Left ventricle myocardium inferior (tissue), 1 donor: ENCODE measurements around the gene CCDC188. TPM values are rescaled to one million over a fixed set of nuclear protein-coding genes. Genes with fewer than 3 reads are reported as not detected.

Experiments
- DNase-seq: peaks from one replicate; pipeline ENCODE4 v3.0.0-alpha.2; 2020
- H3K27ac ChIP-seq: fragments of 200-600 bp; replicated peaks from 2 replicates; pipeline ENCODE4 v1.8.0; 2021
- H3K27me3 ChIP-seq: fragments of 200-600 bp; 2 replicates; pipeline ENCODE4 v1.8.0; 2021; ENCODE audit warnings: low read depth
- H3K36me3 ChIP-seq: fragments of 200-600 bp; 2 replicates; pipeline ENCODE4 v1.8.0; 2021
- H3K4me1 ChIP-seq: fragments of 200-600 bp; 2 replicates; pipeline ENCODE4 v1.8.0; 2021
- H3K4me3 ChIP-seq: fragments of 200-600 bp; 2 replicates; pipeline ENCODE4 v1.8.0; 2021; ENCODE audit warnings: mild to moderate bottlenecking, moderate library complexity
- H3K9me3 ChIP-seq: fragments of 200-600 bp; replicated peaks from 2 replicates; pipeline ENCODE4 v1.8.0; 2021
- CTCF ChIP-seq: fragments of 200-600 bp; IDR thresholded peaks from 2 replicates; pipeline ENCODE4 v1.8.0; 2021; ENCODE audit warnings: antibody characterized with exemption, mild to moderate bottlenecking, borderline replicate concordance
- intact Hi-C: fragments of 100-400 bp; cut with micrococcal nuclease; formaldehyde crosslinking; loops from one replicate; pipeline ENCODE4 v1.11.0; 2022
- total RNA-seq: library from RNA; stranded (reverse); fragmentation: NEBNext Ultra II Directional; extraction: Animal tissue kit (Norgen Biotek cat#: 25700); gene quantifications from one replicate; pipeline ENCODE4 v1.2.1, GENCODE V29; 2021
- donor health status: DM: no; HTN: yes; CAD: no; lungs with severe emphysema.

The CCDC188 gene
- total RNA-seq, 1 donor from 2014 or later = not detected

- TF ChIP-seq CTCF = no peak
- intact Hi-C loops = no loop called here
- Histone ChIP-seq H3K36me3 (peaks cover 97% of the 10 kb centered on the region), H3K27ac (no peak overlapping the region), H3K4me3 (no peak overlapping the region), H3K27me3 (no peaks in the 10 kb centered on the region), H3K9me3 (no peaks in the 10 kb centered on the region), H3K4me1 (peaks cover 12% of the 10 kb centered on the region)
- peak; percentile 13 for DNase-seq
Measured at GRCh38 chr22:20109411-20110358, 41.2 kb downstream of the CCDC188 start.

GRCh38 chr22:20108757-20109230 is 42.1 kb downstream of the CCDC188 start:
- Histone ChIP-seq H3K27ac (no peak overlapping the region), H3K9me3 (no peaks in the 10 kb centered on the region), H3K36me3 (peaks cover 95% of the 10 kb centered on the region), H3K4me1 (peaks cover 12% of the 10 kb centered on the region), H3K27me3 (no peaks in the 10 kb centered on the region), H3K4me3 (no peak overlapping the region)
- no peak for DNase-seq
- TF ChIP-seq CTCF = no peak
- intact Hi-C loops = no loop called here

- Histone ChIP-seq H3K9me3 (no peaks in the 10 kb centered on the region), H3K27ac (no peak overlapping the region), H3K4me1 (peaks cover 12% of the 10 kb centered on the region), H3K36me3 (peaks cover 96% of the 10 kb centered on the region), H3K27me3 (no peaks in the 10 kb centered on the region), H3K4me3 (no peak overlapping the region)
- DNase-seq = peak; percentile 10
- no peak for TF ChIP-seq CTCF
- intact Hi-C loops = no loop called here
Measured at GRCh38 chr22:20107951-20108756, 42.7 kb downstream of the CCDC188 start.

GRCh38 chr22:20107471-20107901 is 43.4 kb downstream of the CCDC188 start:
- Histone ChIP-seq H3K4me3 (no peak overlapping the region), H3K9me3 (no peaks in the 10 kb centered on the region), H3K36me3 (peaks cover 92% of the 10 kb centered on the region), H3K27ac (no peak overlapping the region), H3K27me3 (no peaks in the 10 kb centered on the region), H3K4me1 (peaks cover 12% of the 10 kb centered on the region)
- TF ChIP-seq CTCF = no peak
- peak; percentile 7 for DNase-seq
- intact Hi-C loops = no loop called here

GRCh38 chr22:20106849-20107237 is 44.0 kb downstream of the CCDC188 start:
- Histone ChIP-seq H3K36me3 (peaks cover 92% of the 10 kb centered on the region), H3K9me3 (no peaks in the 10 kb centered on the region), H3K27me3 (no peaks in the 10 kb centered on the region), H3K4me1 (peaks cover 5% of the 10 kb centered on the region), H3K4me3 (no peak overlapping the region), H3K27ac (no peak overlapping the region)
- no peak for TF ChIP-seq CTCF
- intact Hi-C loops = no loop called here
- DNase-seq = peak; percentile 12
